Stimulated activated CD8-positive, alpha-beta memory T cell treated with anti-CD3 and anti-CD28 coated beads, Interleukin-2, amount 100 ng/mL, for 48 hours (primary cell): ENCODE results near the gene ADNP2.

ENCODE experiments used
- DNase-seq, 2 donors: peaks; one replicate each; pipeline ENCODE4 v3.0.0-alpha.2; 2020; ENCODE audit warnings: low read depth in 2 of 2

The ADNP2 gene, protein sequence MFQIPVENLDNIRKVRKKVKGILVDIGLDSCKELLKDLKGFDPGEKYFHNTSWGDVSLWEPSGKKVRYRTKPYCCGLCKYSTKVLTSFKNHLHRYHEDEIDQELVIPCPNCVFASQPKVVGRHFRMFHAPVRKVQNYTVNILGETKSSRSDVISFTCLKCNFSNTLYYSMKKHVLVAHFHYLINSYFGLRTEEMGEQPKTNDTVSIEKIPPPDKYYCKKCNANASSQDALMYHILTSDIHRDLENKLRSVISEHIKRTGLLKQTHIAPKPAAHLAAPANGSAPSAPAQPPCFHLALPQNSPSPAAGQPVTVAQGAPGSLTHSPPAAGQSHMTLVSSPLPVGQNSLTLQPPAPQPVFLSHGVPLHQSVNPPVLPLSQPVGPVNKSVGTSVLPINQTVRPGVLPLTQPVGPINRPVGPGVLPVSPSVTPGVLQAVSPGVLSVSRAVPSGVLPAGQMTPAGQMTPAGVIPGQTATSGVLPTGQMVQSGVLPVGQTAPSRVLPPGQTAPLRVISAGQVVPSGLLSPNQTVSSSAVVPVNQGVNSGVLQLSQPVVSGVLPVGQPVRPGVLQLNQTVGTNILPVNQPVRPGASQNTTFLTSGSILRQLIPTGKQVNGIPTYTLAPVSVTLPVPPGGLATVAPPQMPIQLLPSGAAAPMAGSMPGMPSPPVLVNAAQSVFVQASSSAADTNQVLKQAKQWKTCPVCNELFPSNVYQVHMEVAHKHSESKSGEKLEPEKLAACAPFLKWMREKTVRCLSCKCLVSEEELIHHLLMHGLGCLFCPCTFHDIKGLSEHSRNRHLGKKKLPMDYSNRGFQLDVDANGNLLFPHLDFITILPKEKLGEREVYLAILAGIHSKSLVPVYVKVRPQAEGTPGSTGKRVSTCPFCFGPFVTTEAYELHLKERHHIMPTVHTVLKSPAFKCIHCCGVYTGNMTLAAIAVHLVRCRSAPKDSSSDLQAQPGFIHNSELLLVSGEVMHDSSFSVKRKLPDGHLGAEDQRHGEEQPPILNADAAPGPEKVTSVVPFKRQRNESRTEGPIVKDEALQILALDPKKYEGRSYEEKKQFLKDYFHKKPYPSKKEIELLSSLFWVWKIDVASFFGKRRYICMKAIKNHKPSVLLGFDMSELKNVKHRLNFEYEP

GRCh38 chr18:80108739-80109675 lies at the start of gene ADNP2:
Gene ADNP2, plus strand, starts transcription at chr18:80109262. Its CDS starts 8,281 bp downstream, at chr18:80117543.
- DNase-seq, result peak; percentile 65 to 75

- no peak for DNase-seq
Observed at GRCh38 chr18:80059945-80060344, 49.1 kb upstream of the ADNP2 start.

GRCh38 chr18:80065705-80066104 lies 43.4 kb upstream of the ADNP2 start:
- no peak for DNase-seq

DNA sequence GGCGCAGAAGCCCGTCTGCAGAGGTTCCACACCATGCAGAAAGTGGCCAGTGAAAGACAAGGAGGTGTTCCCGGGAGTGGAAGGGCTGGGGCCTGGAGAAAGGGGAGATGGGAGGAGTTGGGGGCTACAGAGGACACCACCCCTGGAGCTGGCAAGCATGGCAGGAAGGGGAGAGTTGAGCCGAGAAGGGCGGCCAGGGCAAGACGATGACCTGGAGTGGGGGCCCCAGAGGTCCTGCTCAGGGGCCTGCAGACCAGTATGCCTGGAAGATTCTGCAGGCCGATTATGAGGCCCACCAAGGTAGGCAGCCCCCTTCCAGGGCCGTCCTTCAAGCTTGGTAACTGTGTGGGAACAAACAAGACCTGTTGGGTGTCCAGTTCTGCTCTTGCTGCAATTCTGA lies 41.7 kb upstream of the ADNP2 start:
- DNase-seq, result no peak

DNA sequence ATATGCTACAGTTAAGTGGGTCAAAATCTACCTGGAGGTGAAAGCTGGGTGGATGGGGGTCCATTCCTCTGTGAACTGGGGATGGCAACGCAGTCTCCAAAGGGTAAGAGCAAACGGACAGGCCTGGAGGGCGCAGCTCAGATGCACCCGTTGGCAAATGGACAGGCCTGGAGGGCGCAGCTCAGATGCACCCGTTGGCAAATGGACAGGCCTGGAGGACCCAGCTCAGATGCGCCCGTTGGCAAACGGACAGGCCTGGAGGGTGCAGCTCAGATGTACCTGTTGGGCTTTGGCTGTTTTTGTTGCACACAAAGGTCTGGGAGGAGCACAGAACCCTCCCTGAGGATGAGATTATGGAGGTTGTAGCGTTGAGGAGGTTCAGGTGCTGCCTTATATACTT lies 41.2 kb upstream of the ADNP2 start:
- no peak for DNase-seq

DNA sequence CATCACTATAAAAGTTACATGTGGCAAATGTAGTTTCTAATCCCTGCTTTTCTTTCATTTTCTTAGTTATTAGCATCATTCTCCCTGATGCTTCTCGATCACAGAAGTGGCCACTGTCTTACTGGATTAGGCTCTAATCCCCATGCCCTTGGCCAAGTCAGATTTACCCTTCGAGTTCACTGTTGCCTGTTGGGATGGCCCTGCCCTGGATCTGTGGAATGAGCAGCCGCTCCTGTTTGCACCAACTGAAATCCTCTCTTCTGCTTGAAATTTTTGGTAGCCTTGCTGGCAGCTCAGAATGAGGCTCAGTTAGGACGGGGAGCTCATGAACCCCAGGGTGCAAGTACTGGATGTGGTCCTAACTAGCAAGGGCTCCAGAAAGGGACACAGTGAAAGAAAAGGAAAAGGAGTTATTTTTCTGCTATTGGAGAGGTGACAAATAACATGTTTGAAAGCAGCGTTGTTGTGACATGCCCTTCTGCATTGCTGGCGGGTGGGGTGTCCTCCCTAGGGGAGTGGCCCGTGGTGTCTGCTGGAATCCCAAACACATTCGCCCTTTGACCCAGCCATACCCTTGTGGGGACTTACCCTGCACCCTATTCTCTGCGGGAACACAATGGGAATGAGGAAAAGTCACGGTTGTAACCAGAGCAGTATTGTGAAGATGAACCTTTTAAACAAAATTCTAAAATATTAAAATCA lies 40.3 kb upstream of the ADNP2 start:
- DNase-seq, result no peak

DNA sequence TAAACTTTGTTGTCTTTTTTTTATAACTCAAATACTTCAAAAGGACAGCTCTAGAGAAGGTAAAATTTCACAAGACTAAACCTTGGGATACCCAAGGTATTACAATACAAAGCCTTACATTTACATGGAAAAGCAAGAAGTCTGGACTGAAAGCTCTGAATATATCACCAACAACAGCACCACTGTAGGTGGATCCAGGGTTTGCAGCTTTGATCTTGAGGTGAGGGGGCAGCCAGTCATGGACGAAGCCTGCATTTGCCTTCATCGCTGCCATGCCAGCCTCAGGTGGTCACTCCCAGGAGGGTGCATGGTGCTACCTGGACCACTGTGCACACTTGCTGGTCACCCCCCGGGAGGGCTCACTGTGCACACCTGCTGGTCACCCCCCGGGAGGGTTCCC lies 38.2 kb upstream of the ADNP2 start:
- DNase-seq, result no peak

- DNase-seq, result no peak
Observed at GRCh38 chr18:80074183-80074582, 34.9 kb upstream of the ADNP2 start.

- no peak for DNase-seq
Observed at GRCh38 chr18:80074697-80075096, 34.4 kb upstream of the ADNP2 start.

GRCh38 chr18:80075940-80076339 lies 33.1 kb upstream of the ADNP2 start:
- no peak for DNase-seq

GRCh38 chr18:80076379-80076778 lies 32.7 kb upstream of the ADNP2 start:
- no peak for DNase-seq

DNA sequence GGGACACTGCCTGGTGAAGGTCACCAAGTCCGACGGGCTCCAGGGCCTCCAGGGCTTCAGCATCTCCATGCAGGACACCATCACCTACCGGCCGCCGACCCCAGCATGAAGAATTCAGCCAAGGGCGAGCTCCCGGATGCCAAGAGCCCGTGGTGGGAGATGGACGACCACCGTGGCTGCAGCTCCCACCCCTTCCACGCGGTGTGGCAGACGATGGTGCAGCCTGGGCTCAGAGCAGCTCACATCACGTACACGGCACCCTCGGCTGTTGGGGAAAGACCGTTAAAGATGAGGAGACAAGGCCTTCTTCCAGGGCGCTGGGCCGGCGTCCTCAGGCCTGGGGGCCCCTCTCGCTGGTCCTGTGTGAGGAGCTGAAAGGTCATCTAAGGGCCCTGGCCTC lies 31.2 kb upstream of the ADNP2 start:
- DNase-seq, result no peak

- DNase-seq, result no peak
Observed at GRCh38 chr18:80086281-80086680, 22.8 kb upstream of the ADNP2 start.

DNA sequence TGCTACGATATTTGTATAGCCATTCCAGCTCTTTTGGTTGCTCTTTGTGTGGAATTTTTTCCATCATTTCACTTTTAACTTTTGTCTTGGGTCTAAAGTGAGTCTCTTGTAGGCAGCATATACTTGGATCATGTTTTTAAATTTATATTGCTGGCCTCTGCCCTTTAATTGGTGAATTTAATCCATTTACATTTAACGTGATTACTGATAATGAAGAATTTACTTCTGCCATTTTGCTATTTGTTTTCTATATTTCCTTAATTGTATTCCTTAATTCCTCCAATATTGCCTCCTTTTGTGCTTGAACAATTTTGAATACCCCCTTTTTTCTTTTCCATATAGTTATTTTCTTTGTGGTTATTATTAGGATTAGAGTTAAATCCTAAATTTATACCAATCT lies 21.0 kb upstream of the ADNP2 start:
- DNase-seq, result no peak

- DNase-seq, result no peak
Observed at GRCh38 chr18:80088823-80089222, 20.2 kb upstream of the ADNP2 start.

DNA sequence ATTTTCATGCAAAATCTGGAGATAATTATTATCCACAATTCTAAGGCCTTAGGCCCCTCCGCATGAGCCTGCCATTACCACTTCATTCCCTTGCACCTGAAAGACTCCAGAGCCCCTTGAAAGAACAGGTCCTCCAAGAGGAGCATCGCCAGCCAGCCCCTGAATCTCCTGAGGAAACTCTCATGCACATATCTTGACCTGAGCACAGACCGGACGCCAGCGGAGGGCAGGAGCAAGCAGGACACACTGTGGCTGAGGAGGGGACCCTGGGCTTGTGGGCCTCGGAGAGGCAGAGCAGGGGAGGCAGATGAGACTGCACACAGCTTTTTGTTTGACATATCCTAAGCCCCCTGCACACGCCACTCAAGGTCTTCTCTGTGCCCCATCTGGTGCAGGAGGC lies 13.6 kb upstream of the ADNP2 start:
- no peak for DNase-seq

DNA sequence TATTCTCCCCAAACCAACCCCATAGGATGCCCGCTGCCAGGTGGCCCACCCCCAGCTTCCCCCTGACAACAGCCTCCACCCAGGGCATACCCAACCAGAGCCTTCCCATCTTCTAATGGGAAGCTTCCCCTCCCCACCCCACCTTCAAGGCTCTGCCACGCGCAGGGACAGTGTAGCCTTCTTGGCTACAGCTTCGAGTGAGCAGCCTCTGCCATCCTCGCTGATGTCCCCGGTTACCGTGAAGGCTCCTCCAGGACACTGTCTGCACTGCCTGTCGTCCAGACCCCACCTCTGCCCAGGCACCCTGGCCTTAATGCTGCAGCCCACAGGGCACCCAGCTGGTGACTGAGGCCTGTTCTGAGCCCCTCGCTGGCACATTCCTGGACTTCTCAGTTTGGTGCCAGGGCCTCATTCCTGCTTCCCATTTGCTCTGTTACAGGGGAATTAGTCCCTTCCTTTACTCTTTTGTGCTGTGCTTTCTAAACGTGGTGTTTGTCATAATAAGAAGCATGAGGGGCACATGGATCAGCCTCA lies 13.0 kb upstream of the ADNP2 start:
- no peak for DNase-seq

- DNase-seq, result no peak
Observed at GRCh38 chr18:80097201-80097600, 11.9 kb upstream of the ADNP2 start.

DNA sequence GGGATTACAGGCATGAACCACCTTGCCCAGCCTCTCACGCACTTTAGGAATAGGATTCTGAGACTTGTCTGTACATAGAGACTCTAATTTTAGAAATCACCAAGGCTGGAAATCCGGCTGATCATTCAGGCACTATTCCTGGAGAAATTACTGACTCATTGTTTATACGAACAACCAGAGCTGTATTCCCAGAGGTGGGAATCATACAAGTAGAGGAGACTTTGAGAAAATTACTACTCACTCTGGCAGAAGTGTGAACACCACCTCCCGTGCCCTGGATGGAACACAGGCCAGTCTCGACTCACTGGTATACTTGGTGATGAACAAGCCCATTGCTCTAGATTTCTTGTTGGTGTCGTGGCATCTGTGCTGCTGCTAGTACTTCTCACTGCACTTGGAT lies 5.8 kb upstream of the ADNP2 start:
- no peak for DNase-seq

DNA sequence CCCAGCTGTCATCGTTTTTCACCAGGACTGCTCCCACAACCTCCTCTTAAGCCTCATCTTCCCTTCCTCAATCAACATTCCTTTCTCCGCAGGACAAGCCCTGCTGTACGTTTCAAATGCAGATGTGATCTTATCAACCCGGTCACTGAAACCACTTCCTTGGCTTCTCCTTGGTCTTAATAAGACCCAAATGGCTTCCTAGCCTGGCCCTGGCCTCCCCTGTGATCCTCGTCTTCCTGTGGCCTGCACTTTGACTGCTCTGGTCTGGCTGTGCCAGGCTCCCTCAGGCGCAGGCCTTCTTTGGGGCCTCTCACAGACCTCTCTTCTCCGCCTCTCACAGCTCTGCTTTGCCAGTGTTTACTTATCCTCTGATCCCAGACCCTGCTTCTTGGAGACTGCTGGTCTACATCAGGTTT lies 4.7 kb upstream of the ADNP2 start:
- no peak for DNase-seq
